Caco-2 (cell line): ENCODE data around the gene SPCS3. TPM values are rescaled to one million over a fixed set of nuclear protein-coding genes. Genes with fewer than 3 reads are reported as not detected.

Experiments
- BruUV-seq: library from RNA; stranded (reverse); fragments of 400-500 nt; replicated peaks from 2 replicates; lab custom pipeline; 2021; lab: Mats Ljungman, UMichigan
- CTCF ChIA-PET: fragments of 300-600 bp; sonication (Branson Sonifier 250); formaldehyde crosslinking; loops from one replicate; lab custom pipeline; 2022; ENCODE audit warnings: antibody characterized with exemption; lab: Charles Lee
- POLR2A ChIA-PET: fragments of 300-600 bp; sonication (Branson Sonifier 250); formaldehyde crosslinking; loops from one replicate; lab custom pipeline; 2022; ENCODE audit warnings: antibody characterized with exemption; lab: Charles Lee
- DNase-seq, 2 experiments: peaks; one replicate each; pipeline versions ENCODE4 v3.0.0 to v3.0.0-alpha.2; 2020 to 2022
- H3K27me3 ChIP-seq: replicated peaks from 2 replicates; pipeline ENCODE4 v1.6.0; 2011; ENCODE audit warnings: low read length; ENCODE audit not compliant: control insufficient read depth, insufficient read depth
- H3K36me3 ChIP-seq: 2 replicates; pipeline ENCODE4 v1.5.1; 2011; ENCODE audit warnings: low read length; ENCODE audit not compliant: control insufficient read depth, insufficient read depth
- H3K4me1 ChIP-seq: fragments of 250-450 bp; sonication (Bioruptor Pico); 2 replicates; pipeline ENCODE4 v1.5.1; 2020; ENCODE audit warnings: mild to moderate bottlenecking
- H3K4me3 ChIP-seq: 2 replicates; pipeline ENCODE4 v1.5.1; 2011; ENCODE audit warnings: low read depth, mild to moderate bottlenecking, control low read depth, low read length
- H3K9me3 ChIP-seq: fragments of 250-450 bp; sonication (Bioruptor Pico); 2 replicates; pipeline ENCODE4 v1.5.1; 2020; ENCODE audit warnings: mild to moderate bottlenecking, moderate library complexity
- H3K27ac Mint-ChIP-seq: one replicate; pipeline ENCODE4 v1.8.0; 2022; ENCODE audit warnings: mixed read lengths; ENCODE audit not compliant: unreplicated experiment
- H3K27me3 Mint-ChIP-seq: one replicate; pipeline ENCODE4 v1.8.0; 2022; ENCODE audit warnings: mixed read lengths; ENCODE audit not compliant: insufficient read depth, unreplicated experiment
- H3K36me3 Mint-ChIP-seq: one replicate; pipeline ENCODE4 v1.8.0; 2022; ENCODE audit warnings: mild to moderate bottlenecking, mixed read lengths; ENCODE audit not compliant: insufficient read depth, unreplicated experiment
- H3K4me1 Mint-ChIP-seq: one replicate; pipeline ENCODE4 v1.8.0; 2022; ENCODE audit warnings: low read depth, mixed read lengths; ENCODE audit not compliant: unreplicated experiment
- H3K4me3 Mint-ChIP-seq: one replicate; pipeline ENCODE4 v1.8.0; 2022; ENCODE audit warnings: mild to moderate bottlenecking, moderate library complexity, mixed read lengths; ENCODE audit not compliant: unreplicated experiment
- H3K9me3 Mint-ChIP-seq: one replicate; pipeline ENCODE4 v1.8.0; 2022; ENCODE audit warnings: mixed read lengths; ENCODE audit not compliant: unreplicated experiment
- CTCF ChIP-seq, 2 experiments: fragments of 200-600 bp in 1 of 2; IDR thresholded peaks; 1 replicate in 1 of 2; 2 replicates in 1 of 2; pipeline versions ENCODE4 v1.5.1 to v1.8.0; 2011 to 2022; ENCODE audit warnings: antibody characterized with exemption in 1 of 2, control low read depth in 1 of 2, inconsistent platforms in 1 of 2, low read depth in 1 of 2, low read length in 1 of 2, mild to moderate bottlenecking in 1 of 2, moderate library complexity in 1 of 2; ENCODE audit not compliant: insufficient read depth in 1 of 2, severe bottlenecking in 1 of 2, unreplicated experiment in 1 of 2
- intact Hi-C: fragments of 100-400 bp; cut with micrococcal nuclease; formaldehyde crosslinking; loops from one replicate; pipeline ENCODE4 v1.10.0; 2022; ENCODE audit not compliant: unreplicated experiment
- total RNA-seq: library from RNA; stranded (reverse); gene quantifications from 2 replicates; pipeline ENCODE4 v1.2.3, GENCODE V29; 2022

The SPCS3 gene
- total RNA-seq, 1 experiment from 2014 or later, result 56.2 TPM

- Histone ChIP-seq H3K4me3 (no peak overlapping the region), H3K9me3 (no peaks in the 10 kb centered on the region), H3K36me3 (no peaks in the 10 kb centered on the region), H3K4me1 (no peaks in the 10 kb centered on the region), H3K27me3 (no peaks in the 10 kb centered on the region)
- DNase-seq, result no peak
- no peak for TF ChIP-seq CTCF (IDR thresholded peaks at IDR 0.05; ENCODE audit: insufficient read depth in 1 of 2, low read depth in 1 of 2, low read length in 1 of 2, severe bottlenecking in 1 of 2, unreplicated experiment in 1 of 2)
- Mint-ChIP-seq H3K4me1 (no peaks in the 10 kb centered on the region), H3K4me3 (no peak overlapping the region), H3K36me3 (no peaks in the 10 kb centered on the region), H3K27ac (no peak overlapping the region), H3K9me3 (no peaks in the 10 kb centered on the region), H3K27me3 (peaks cover 6% of the 10 kb centered on the region)
- BruUV-seq, result no TSS peak
- ChIA-PET POLR2A (no interaction called here), CTCF (no interaction called here)
- intact Hi-C loops, result no loop called here
Measured at GRCh38 chr4:176272799-176273198, 47.0 kb upstream of the SPCS3 start.

- intact Hi-C loops, result no loop called here
- DNase-seq, result no peak
- Mint-ChIP-seq H3K9me3 (no peaks in the 10 kb centered on the region), H3K4me3 (no peak overlapping the region), H3K27me3 (peaks cover 6% of the 10 kb centered on the region), H3K4me1 (no peaks in the 10 kb centered on the region), H3K27ac (no peak overlapping the region), H3K36me3 (no peaks in the 10 kb centered on the region)
- BruUV-seq, result no TSS peak
- H3K9me3 ChIP-seq, result no peaks in the 10 kb centered on the region
- ChIA-PET CTCF (no interaction called here), POLR2A (no interaction called here)
- no peaks in the 10 kb centered on the region for H3K27me3 ChIP-seq
- H3K4me1 ChIP-seq, result no peaks in the 10 kb centered on the region
- H3K4me3 ChIP-seq, result no peak overlapping the region
- H3K36me3 ChIP-seq, result no peaks in the 10 kb centered on the region
- no peak for TF ChIP-seq CTCF (IDR thresholded peaks at IDR 0.05; ENCODE audit: insufficient read depth in 1 of 2, low read depth in 1 of 2, low read length in 1 of 2, severe bottlenecking in 1 of 2, unreplicated experiment in 1 of 2)
Measured at GRCh38 chr4:176273736-176274135, 46.0 kb upstream of the SPCS3 start.

GRCh38 chr4:176274441-176274840, 45.3 kb upstream of the SPCS3 start:
- Mint-ChIP-seq H3K27ac (no peak overlapping the region), H3K4me3 (no peak overlapping the region), H3K4me1 (no peaks in the 10 kb centered on the region), H3K27me3 (peaks cover 6% of the 10 kb centered on the region), H3K36me3 (no peaks in the 10 kb centered on the region), H3K9me3 (no peaks in the 10 kb centered on the region)
- intact Hi-C loops, result no loop called here
- no TSS peak for BruUV-seq
- Histone ChIP-seq H3K9me3 (no peaks in the 10 kb centered on the region), H3K4me3 (no peak overlapping the region), H3K4me1 (no peaks in the 10 kb centered on the region), H3K36me3 (no peaks in the 10 kb centered on the region), H3K27me3 (no peaks in the 10 kb centered on the region)
- CTCF ChIA-PET, result no interaction called here
- no peak for DNase-seq
- POLR2A ChIA-PET, result no interaction called here
- no peak for TF ChIP-seq CTCF (IDR thresholded peaks at IDR 0.05; ENCODE audit: insufficient read depth in 1 of 2, low read depth in 1 of 2, low read length in 1 of 2, severe bottlenecking in 1 of 2, unreplicated experiment in 1 of 2)
